ENCODE data around the gene GFOD1. TPM values are rescaled to one million over a fixed set of nuclear protein-coding genes. Genes with fewer than 3 reads are reported as not detected.

GFOD1 gene
- total RNA-seq, 1 experiment from 2014 or later: 8.8 TPM

DNA sequence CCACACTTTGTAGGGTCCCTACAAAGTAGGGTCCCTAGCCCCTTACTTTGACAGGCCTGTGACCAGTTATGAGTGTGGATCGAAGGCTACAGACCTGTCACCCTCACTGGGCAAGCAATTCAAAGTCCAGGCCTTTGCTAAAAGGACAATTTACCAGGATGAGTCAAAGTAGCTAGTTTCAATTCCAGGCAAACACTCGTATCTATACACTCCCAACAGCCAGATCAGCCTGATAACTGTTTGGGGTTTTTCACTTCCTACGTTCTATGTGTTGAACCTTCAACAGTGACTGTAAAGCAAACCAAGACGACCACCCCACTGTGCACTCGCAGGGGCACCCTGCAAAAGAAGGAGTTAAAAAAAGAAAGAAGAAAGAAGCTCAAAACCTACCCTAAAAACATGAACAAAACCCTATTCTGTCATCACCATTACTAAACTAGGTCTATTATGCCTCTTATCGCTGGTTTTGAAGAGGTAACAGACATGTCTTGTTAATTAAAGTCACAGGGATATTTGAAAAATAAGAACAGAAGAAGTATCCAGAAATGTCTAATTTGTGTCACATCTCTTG, 3.2 kb downstream of the GFOD1 start:
- BruUV-seq (replicated peaks): no TSS peak
- H3K4me1 ChIP-seq (ENCODE audit: insufficient read depth, low read length, poor library complexity, severe bottlenecking): peaks cover 15% of the 10 kb centered on the region
- DNase-seq (ENCODE audit: low spot score): no peak
- TF ChIP-seq, protein P1, sequence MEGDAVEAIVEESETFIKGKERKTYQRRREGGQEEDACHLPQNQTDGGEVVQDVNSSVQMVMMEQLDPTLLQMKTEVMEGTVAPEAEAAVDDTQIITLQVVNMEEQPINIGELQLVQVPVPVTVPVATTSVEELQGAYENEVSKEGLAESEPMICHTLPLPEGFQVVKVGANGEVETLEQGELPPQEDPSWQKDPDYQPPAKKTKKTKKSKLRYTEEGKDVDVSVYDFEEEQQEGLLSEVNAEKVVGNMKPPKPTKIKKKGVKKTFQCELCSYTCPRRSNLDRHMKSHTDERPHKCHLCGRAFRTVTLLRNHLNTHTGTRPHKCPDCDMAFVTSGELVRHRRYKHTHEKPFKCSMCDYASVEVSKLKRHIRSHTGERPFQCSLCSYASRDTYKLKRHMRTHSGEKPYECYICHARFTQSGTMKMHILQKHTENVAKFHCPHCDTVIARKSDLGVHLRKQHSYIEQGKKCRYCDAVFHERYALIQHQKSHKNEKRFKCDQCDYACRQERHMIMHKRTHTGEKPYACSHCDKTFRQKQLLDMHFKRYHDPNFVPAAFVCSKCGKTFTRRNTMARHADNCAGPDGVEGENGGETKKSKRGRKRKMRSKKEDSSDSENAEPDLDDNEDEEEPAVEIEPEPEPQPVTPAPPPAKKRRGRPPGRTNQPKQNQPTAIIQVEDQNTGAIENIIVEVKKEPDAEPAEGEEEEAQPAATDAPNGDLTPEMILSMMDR (conservative IDR thresholded peaks at IDR 0.05; ENCODE audit: low read depth, low read length): no peak
- TF ChIP-seq EZH2 (IDR thresholded peaks at IDR 0.05; ENCODE audit: borderline replicate concordance, low read depth, low read length, poor library complexity, severe bottlenecking): no peak
- H3K36me3 ChIP-seq (ENCODE audit: insufficient read depth, low read length, poor library complexity, severe bottlenecking): no peaks in the 10 kb centered on the region
- no peaks in the 10 kb centered on the region for H3K9me3 ChIP-seq (ENCODE audit: low read depth, low read length, poor library complexity, severe bottlenecking)
- ChIA-PET CTCF (no interaction called here), POLR2A (ENCODE audit: low non-redundant PET) (no interaction called here)
- no peaks in the 10 kb centered on the region for H3K27me3 ChIP-seq (replicated peaks; ENCODE audit: insufficient read depth, low read depth, low read length, poor library complexity)
- H3K4me3 ChIP-seq (ENCODE audit: low read depth, low read length, poor library complexity, severe bottlenecking): no peak overlapping the region
- H3K27ac ChIP-seq (ENCODE audit: low read depth, low read length, poor library complexity, severe bottlenecking): no peak overlapping the region
- intact Hi-C loops (cut with micrococcal nuclease; ENCODE audit: unreplicated experiment): no loop called here

DNA sequence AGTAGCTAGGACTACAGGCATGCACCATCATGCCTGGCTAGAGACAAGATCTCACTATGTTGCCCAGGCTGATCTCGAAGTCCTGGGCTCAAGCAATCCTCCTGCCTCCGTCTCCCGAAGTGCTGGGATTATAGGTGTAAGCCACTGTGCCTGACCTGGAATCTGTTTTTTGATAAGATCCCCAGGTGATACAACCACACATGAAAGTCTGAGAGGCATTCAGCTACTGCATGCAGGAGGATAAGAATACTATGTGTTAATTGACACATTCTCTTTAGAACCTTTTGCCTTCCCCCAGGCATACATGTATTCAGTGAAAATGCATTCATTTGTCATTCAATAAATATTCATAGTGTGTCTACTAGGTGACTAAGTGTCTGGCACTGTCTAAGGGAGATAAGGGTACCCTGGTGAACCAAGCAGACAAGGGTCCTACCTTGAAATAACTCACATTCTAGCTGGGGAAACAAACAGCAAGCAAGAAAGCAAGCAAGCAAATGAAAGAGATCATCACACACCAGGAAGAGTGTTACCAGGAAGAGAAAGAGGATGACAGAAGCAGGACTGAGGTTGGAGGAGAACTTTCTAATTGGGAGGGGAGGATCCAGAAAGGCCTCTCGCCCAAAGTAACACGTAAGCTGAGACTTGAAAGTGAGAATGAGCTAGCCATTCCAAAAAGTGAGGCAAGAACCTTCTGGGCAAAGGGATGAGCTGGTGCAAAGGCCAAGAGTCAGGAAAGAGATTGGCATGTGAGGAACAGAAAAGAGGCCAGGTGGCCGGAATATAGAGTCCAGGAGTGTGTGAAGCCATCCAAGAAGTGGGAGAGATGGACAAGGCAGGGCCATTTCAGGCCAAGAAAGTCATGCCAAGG, 6.5 kb downstream of the GFOD1 start:
- H3K4me1 ChIP-seq (ENCODE audit: insufficient read depth, low read length, poor library complexity, severe bottlenecking): peaks cover 5% of the 10 kb centered on the region
- no peaks in the 10 kb centered on the region for H3K9me3 ChIP-seq (ENCODE audit: low read depth, low read length, poor library complexity, severe bottlenecking)
- no peaks in the 10 kb centered on the region for H3K27me3 ChIP-seq (replicated peaks; ENCODE audit: insufficient read depth, low read depth, low read length, poor library complexity)
- no peaks in the 10 kb centered on the region for H3K36me3 ChIP-seq (ENCODE audit: insufficient read depth, low read length, poor library complexity, severe bottlenecking)
- no peak for DNase-seq (ENCODE audit: low spot score)
- H3K4me3 ChIP-seq (ENCODE audit: low read depth, low read length, poor library complexity, severe bottlenecking): no peak overlapping the region
- TF ChIP-seq EZH2 (IDR thresholded peaks at IDR 0.05; ENCODE audit: borderline replicate concordance, low read depth, low read length, poor library complexity, severe bottlenecking): no peak
- TF ChIP-seq, protein P1 (conservative IDR thresholded peaks at IDR 0.05; ENCODE audit: low read depth, low read length): no peak
- CTCF ChIA-PET: no interaction called here
- intact Hi-C loops (cut with micrococcal nuclease; ENCODE audit: unreplicated experiment): no loop called here
- no peak overlapping the region for H3K27ac ChIP-seq (ENCODE audit: low read depth, low read length, poor library complexity, severe bottlenecking)
- POLR2A ChIA-PET (ENCODE audit: low non-redundant PET): no interaction called here
- no TSS peak for BruUV-seq (replicated peaks)

DNA sequence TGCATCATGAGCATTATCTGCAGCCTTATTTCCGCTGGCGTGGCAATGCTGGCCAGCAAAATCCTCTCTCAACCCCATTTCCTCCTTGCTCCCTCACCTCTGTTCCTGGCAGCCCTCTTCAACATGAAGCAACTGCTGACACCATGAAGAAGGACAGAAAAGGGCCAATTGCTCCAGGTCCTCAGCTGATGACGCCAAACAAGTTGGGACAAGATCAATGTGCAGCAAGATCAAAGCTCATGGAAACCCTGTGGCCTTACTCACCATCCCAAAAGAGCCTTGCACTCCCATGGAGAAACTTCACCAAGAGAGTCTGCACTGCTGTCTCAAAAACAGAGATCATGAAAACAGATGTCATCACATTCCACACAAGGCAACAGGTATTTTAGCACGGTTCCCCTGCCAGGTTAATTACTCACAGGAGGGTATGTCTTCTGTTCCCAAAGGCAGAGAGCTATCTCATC, 7.4 kb downstream of the GFOD1 start:
- DNase-seq (ENCODE audit: low spot score): no peak
- H3K27me3 ChIP-seq (replicated peaks; ENCODE audit: insufficient read depth, low read depth, low read length, poor library complexity): no peaks in the 10 kb centered on the region
- no peak for TF ChIP-seq EZH2 (IDR thresholded peaks at IDR 0.05; ENCODE audit: borderline replicate concordance, low read depth, low read length, poor library complexity, severe bottlenecking)
- TF ChIP-seq, protein P1 (conservative IDR thresholded peaks at IDR 0.05; ENCODE audit: low read depth, low read length): no peak
- no TSS peak for BruUV-seq (replicated peaks)
- intact Hi-C loops (cut with micrococcal nuclease; ENCODE audit: unreplicated experiment): no loop called here
- no peak overlapping the region for H3K27ac ChIP-seq (ENCODE audit: low read depth, low read length, poor library complexity, severe bottlenecking)
- no peaks in the 10 kb centered on the region for H3K36me3 ChIP-seq (ENCODE audit: insufficient read depth, low read length, poor library complexity, severe bottlenecking)
- no peaks in the 10 kb centered on the region for H3K4me1 ChIP-seq (ENCODE audit: insufficient read depth, low read length, poor library complexity, severe bottlenecking)
- H3K4me3 ChIP-seq (ENCODE audit: low read depth, low read length, poor library complexity, severe bottlenecking): no peak overlapping the region
- no peaks in the 10 kb centered on the region for H3K9me3 ChIP-seq (ENCODE audit: low read depth, low read length, poor library complexity, severe bottlenecking)
- CTCF ChIA-PET: interaction anchor here (0.6 kb wide), 1 partner anchor 44 kb away, joined by 8 read pairs; no protein-coding TSS in a partner anchor
- POLR2A ChIA-PET (ENCODE audit: low non-redundant PET): no interaction called here
